ENCODE measurements around the gene KRTAP5-4. TPM values are rescaled to one million over a fixed set of nuclear protein-coding genes. Genes with fewer than 3 reads are reported as not detected.
"Not testable (repeated sequence)": the region's sequence is repeated elsewhere in the genome, so short reads cannot be mapped to it uniquely, and the experiment has no call there.

Gene KRTAP5-4
- total RNA-seq, 2 experiments from 2014 or later = not detected

DNA sequence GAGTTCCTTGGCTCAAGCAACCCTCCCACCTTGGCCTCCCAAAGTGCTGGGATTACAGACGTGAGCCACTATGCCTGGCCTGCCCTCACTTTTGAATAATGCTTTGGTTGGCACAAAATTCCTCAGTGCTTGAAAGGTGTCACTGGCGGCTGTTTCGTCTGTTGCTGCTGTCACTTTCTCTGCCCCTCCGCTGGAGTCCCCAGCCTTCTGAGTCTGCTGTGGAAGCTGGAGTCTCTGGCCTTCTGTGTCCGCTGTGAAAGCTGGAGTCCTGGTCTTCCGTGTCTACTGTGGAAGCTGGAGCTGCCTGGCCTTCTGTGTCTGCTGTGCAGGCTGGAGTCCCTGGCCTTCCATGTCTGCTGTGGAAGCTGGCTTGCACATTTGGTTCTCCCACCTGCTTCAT is 31.9 kb downstream of the KRTAP5-4 start:
- DNase-seq = no peak
- Mint-ChIP-seq H3K36me3 (ENCODE audit: low read depth) (peaks cover 7% of the 10 kb centered on the region), H3K27me3 (ENCODE audit: low read depth) (peaks cover 5% of the 10 kb centered on the region), H3K4me1 (ENCODE audit: low read depth) (peaks cover 14% of the 10 kb centered on the region), H3K4me3 (no peak overlapping the region), H3K9me3 (peaks cover 2% of the 10 kb centered on the region), H3K27ac (no peak overlapping the region)
- intact Hi-C loops (cut with micrococcal nuclease) = no loop called here
- CTCF ChIA-PET = no interaction called here

DNA sequence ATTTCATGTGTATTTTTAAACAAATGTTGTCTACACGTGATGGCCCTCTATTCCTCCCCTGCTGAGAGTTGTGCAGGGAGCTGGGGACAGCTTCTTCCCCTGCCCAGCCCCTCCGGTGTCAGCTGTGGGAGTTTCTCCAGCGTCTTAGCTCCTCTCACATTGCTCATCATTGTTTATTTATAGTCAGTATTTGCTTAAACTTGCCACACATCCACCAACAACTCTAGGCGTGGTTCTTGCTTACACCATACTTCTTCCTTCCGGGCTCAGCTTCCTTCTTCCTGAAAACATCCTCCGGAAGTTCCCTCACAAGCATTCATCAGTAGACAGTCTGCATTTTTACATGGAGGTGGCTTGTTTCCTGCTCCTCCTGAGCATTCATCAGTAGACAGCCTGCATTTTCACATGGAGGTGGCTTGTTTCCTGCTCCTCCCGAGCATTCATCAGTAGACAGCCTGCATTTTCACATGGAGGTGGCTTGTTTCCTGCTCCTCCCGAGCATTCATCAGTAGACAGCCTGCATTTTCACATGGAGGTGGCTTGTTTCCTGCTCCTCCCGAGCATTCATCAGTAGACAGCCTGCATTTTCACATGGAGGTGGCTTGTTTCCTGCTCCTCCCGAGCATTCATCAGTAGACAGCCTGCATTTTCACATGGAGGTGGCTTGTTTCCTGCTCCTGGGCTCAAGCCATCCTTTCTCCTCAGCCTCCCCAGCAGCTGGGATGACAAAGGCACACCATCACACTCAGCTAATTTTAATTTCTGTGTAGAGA is 32.6 kb downstream of the KRTAP5-4 start:
- peak overlapping the region; percentile 89 for H3K27ac Mint-ChIP-seq
- CTCF ChIA-PET = interaction anchor here (0.6 to 2.2 kb wide), 6 partner anchors 10 to 137 kb away, joined by 3 to 12 read pairs (median 3); no protein-coding TSS in a partner anchor
- DNase-seq = peak; percentile 27
- H3K4me1 Mint-ChIP-seq (ENCODE audit: low read depth) = peaks cover 14% of the 10 kb centered on the region
- intact Hi-C loops (cut with micrococcal nuclease); H3K36me3 Mint-ChIP-seq (ENCODE audit: low read depth); H3K9me3 Mint-ChIP-seq; H3K27me3 Mint-ChIP-seq (ENCODE audit: low read depth): not testable (repeated sequence)
- peak overlapping the region; percentile 53 for H3K4me3 Mint-ChIP-seq

DNA sequence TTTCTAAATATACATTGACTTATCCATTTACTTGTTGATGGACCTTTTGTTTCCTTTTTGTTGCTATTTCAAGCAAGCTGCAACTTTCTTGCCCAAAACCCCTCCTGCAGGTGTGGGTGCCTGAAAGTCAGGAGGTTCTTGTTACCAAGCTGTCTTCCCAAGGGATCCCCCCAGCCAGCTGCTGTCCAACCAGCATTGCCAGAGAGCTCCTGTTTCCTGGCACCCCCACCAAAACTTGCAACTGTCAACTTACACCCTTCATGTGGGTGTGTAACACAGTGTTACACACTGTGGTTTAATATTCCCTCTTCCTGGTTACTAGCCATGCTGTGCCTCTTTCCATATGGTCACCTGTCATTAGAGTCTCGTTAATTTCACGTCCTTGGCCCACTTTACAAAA is 35.2 kb downstream of the KRTAP5-4 start:
- Mint-ChIP-seq H3K9me3 (peaks cover 2% of the 10 kb centered on the region), H3K4me1 (ENCODE audit: low read depth) (peaks cover 19% of the 10 kb centered on the region), H3K27ac (no peak overlapping the region), H3K36me3 (ENCODE audit: low read depth) (peaks cover 7% of the 10 kb centered on the region), H3K4me3 (no peak overlapping the region), H3K27me3 (ENCODE audit: low read depth) (peaks cover 11% of the 10 kb centered on the region)
- intact Hi-C loops (cut with micrococcal nuclease) = no loop called here
- DNase-seq = no peak
- CTCF ChIA-PET = interaction anchor here (0.8 to 0.9 kb wide), 2 partner anchors 9 to 12 kb away, joined by 3 read pairs; no protein-coding TSS in a partner anchor

DNA sequence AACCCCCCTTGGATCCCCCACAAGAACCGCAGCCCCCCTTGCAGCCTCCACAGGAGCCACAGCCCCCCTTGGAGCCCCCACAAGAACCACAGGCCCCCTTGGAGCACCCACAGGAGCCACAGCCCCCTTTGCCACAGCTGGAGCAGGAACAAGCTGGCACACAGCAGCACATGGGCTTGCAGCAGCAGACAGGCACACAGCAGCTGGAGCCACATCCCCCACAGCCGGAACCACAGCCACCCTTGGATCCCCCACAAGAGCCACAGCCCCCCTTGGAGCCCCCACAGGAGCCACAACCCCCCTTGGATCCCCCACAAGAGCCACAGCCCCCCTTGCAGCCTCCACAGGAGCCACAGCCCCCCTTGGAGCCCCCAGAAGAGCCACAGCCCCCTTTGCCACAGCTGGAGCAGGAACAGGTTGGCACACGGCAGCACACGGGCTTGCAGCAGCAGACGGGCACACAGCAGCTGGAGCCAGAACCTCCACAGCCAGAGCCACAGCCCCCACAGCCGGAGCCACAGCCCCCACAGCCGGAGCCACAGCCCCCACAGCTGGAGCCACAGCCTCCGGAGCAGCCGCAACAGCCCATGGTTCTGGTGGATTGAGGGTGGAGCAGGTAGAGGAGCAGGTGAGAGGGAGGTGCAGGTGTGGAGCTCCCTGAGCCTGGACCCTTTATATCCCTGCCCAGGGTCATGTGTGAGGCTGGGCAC is 37.1 kb downstream of the KRTAP5-4 start, which contains the start of gene KRTAP5-1:
Gene KRTAP5-1 (minus strand): TSS at position 623 of the 710 bp plus-strand sequence. CDS start 34 bp downstream, at position 589.
- H3K4me3 Mint-ChIP-seq; CTCF ChIA-PET; intact Hi-C loops (cut with micrococcal nuclease); H3K36me3 Mint-ChIP-seq (ENCODE audit: low read depth); H3K9me3 Mint-ChIP-seq; DNase-seq; H3K27ac Mint-ChIP-seq; H3K27me3 Mint-ChIP-seq (ENCODE audit: low read depth): not testable (repeated sequence)
- peaks cover 19% of the 10 kb centered on the region for H3K4me1 Mint-ChIP-seq (ENCODE audit: low read depth)

DNA sequence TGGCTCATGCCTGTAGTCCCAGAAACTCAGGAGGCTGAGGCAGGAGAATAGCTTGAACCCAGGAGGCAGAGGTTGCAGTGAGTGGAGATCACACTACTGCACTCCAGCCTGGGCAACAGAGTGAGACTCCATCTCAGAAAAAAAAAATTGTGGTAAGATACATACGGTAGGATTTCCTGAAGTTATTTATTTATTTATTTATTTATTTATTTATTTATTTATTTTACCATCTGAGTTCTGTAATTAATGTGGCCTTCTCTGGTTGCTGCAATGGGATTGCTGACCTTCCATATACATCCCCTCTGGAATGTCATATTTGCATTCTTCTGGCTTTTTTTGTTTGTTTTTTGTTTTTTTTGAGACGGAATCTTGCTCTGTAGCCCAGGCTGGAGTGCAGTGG is 39.0 kb downstream of the KRTAP5-4 start:
- DNase-seq; H3K4me3 Mint-ChIP-seq; H3K27me3 Mint-ChIP-seq (ENCODE audit: low read depth); H3K27ac Mint-ChIP-seq; H3K9me3 Mint-ChIP-seq; H3K36me3 Mint-ChIP-seq (ENCODE audit: low read depth); intact Hi-C loops (cut with micrococcal nuclease): not testable (repeated sequence)
- CTCF ChIA-PET = interaction anchor here (1.5 kb wide), 1 partner anchor 36 kb away, joined by 5 read pairs; no protein-coding TSS in a partner anchor
- H3K4me1 Mint-ChIP-seq (ENCODE audit: low read depth) = peaks cover 10% of the 10 kb centered on the region

DNA sequence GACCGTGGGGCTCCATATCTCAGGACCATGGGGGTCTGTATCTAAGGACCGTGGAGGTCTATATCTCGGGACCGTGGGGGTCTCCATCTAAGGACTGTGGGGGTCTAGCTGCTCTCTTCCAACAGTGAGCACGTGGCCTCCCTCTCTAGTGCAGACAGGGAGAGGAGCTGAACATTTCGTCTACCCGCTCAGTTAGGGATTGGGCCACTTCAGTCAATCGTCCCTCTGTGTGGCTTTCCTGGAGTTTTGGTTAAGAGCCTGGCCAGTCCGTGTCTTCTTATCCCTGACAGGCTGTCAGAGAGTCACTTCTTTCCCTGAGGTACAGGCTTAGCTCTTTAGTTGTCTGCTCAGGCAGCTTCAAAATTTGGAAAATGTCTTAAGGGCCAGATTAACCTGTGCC is 40.0 kb downstream of the KRTAP5-4 start:
- DNase-seq = no peak
- H3K27ac Mint-ChIP-seq = no peak overlapping the region
- H3K4me3 Mint-ChIP-seq = no peak overlapping the region
- CTCF ChIA-PET = interaction anchor here (1.2 to 1.5 kb wide), 2 partner anchors 14 to 35 kb away, joined by 3 to 5 read pairs; no protein-coding TSS in a partner anchor
- peaks cover 7% of the 10 kb centered on the region for H3K27me3 Mint-ChIP-seq (ENCODE audit: low read depth)
- intact Hi-C loops (cut with micrococcal nuclease) = no loop called here
- H3K4me1 Mint-ChIP-seq (ENCODE audit: low read depth) = peaks cover 10% of the 10 kb centered on the region
- no peaks in the 10 kb centered on the region for H3K36me3 Mint-ChIP-seq (ENCODE audit: low read depth)
- peaks cover 4% of the 10 kb centered on the region for H3K9me3 Mint-ChIP-seq

DNA sequence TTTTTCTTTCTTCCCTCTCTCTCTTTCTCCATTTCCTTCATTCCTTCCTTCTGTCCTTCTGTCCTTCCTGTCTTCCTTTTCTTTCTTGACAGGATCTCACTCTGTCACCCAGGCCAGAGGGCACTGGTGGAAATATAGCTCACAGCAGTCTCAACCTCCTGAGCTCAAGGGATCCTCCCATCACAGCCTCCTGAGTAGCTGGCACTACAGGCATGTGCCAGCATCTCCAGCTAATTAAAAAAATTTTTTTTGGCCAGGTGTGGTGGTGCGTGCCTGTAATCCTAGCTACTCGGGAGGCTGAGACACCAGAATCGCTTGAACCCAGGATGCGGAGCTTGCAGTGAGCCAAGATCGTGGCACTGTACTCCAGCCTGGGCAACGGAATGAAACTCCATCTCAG is 45.1 kb downstream of the KRTAP5-4 start:
- Mint-ChIP-seq H3K4me3 (no peak overlapping the region), H3K27ac (no peak overlapping the region), H3K4me1 (ENCODE audit: low read depth) (peaks cover 9% of the 10 kb centered on the region), H3K36me3 (ENCODE audit: low read depth) (no peaks in the 10 kb centered on the region), H3K27me3 (ENCODE audit: low read depth) (peaks cover 15% of the 10 kb centered on the region), H3K9me3 (peaks cover 4% of the 10 kb centered on the region)
- CTCF ChIA-PET = interaction anchor here (0.6 to 2.5 kb wide), 5 partner anchors 11 to 659 kb away, joined by 3 to 12 read pairs (median 4); no protein-coding TSS in a partner anchor
- no peak for DNase-seq
- intact Hi-C loops (cut with micrococcal nuclease) = no loop called here

DNA sequence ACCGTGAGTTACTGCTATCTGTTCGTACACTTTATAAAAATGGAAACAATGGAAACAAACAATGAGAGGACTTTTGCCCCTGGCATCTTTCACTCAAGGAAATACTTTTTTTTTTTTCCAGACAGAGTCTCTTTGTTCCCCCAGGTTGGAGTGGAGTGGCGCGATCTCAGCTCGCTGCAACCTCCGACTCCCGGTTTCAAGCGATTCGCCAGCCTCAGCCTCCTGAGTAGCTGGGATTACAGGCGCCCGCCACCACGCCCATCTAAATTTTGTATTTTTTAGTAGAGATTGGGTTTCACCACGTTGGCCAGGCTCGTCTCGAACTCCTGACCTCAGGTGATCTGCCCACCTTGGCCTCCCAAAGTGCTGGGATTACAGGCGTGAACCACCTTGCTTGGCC is 46.2 kb downstream of the KRTAP5-4 start:
- intact Hi-C loops (cut with micrococcal nuclease) = loop anchor here (2.0 kb wide), 1 partner anchor 313 kb away; no protein-coding TSS in a partner anchor
- not testable (repeated sequence) for H3K36me3 Mint-ChIP-seq (ENCODE audit: low read depth); H3K9me3 Mint-ChIP-seq; H3K4me3 Mint-ChIP-seq; DNase-seq; H3K27ac Mint-ChIP-seq
- H3K27me3 Mint-ChIP-seq (ENCODE audit: low read depth) = peaks cover 15% of the 10 kb centered on the region
- peaks cover 10% of the 10 kb centered on the region for H3K4me1 Mint-ChIP-seq (ENCODE audit: low read depth)
- CTCF ChIA-PET = interaction anchor here (1.0 to 2.5 kb wide), 12 partner anchors 11 to 462 kb away, joined by 3 to 12 read pairs (median 6); no protein-coding TSS in a partner anchor

DNA sequence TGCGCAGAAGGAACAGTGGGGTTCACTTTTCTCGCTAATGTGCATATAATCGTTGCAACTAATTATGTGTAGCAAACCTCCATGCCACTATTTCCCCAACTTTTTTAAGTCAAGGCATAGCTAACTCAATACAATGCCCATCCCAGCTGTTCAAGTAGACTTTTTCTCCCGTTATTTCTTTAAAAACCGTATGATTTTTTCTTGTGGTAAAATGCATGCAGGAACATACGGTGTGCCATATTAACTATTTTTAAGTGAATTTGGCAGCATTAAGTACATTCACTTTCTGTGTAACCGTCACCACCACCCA is 47.0 kb downstream of the KRTAP5-4 start:
- intact Hi-C loops (cut with micrococcal nuclease) = loop anchor here (1.0 to 5.0 kb wide), 6 partner anchors 29 to 567 kb away; no protein-coding TSS in a partner anchor
- H3K9me3 Mint-ChIP-seq = peaks cover 4% of the 10 kb centered on the region
- no peaks in the 10 kb centered on the region for H3K36me3 Mint-ChIP-seq (ENCODE audit: low read depth)
- H3K27ac Mint-ChIP-seq = no peak overlapping the region
- peaks cover 15% of the 10 kb centered on the region for H3K27me3 Mint-ChIP-seq (ENCODE audit: low read depth)
- H3K4me1 Mint-ChIP-seq (ENCODE audit: low read depth) = peaks cover 16% of the 10 kb centered on the region
- no peak overlapping the region for H3K4me3 Mint-ChIP-seq
- no peak for DNase-seq
- CTCF ChIA-PET = interaction anchor here (0.6 to 3.4 kb wide), 31 partner anchors 10 to 461 kb away, joined by 3 to 56 read pairs (median 4); partner anchors contain the start of genes KRTAP5-2 and KRTAP5-5

DNA sequence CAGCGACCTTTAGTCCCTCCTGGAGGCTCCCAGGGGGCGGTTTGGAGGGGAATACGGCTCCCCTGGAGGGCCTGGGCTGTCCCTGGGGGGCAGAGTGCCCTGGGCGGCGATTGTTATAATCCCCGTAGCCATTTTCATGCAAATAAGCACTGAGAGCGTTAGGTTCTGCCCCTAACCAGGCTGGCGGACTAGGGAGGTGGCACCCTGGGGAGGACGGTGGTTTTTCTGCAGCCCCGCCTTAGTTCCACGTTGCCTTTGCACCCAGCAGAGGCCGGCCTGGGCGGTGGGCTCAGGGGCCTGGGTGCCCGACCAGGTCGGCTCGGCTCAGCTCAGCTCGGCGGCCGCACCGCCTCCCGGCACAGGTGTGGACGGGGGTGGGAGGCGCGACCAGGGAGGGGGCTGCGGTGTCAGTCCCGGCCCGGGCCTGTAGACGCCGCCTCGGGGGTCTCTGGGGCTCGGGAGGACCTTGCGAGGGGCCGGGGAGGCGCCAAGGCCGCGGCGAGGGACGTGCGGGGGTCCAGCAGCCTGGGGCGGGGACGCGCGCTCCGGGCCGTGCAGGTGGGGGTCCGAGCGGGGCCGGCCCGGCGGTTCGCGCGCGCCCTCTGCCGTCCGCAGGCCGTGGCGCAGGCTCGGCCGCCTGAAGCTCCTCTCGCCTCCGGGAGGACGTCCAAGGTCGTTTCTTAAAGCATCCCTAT is 47.6 kb downstream of the KRTAP5-4 start:
- intact Hi-C loops (cut with micrococcal nuclease) = loop anchor here (1.0 to 5.0 kb wide), 6 partner anchors 28 to 568 kb away; no protein-coding TSS in a partner anchor
- Mint-ChIP-seq H3K9me3 (peaks cover 4% of the 10 kb centered on the region), H3K27me3 (ENCODE audit: low read depth) (peaks cover 15% of the 10 kb centered on the region), H3K4me1 (ENCODE audit: low read depth) (peaks cover 18% of the 10 kb centered on the region), H3K4me3 (peak overlapping the region; percentile 24), H3K36me3 (ENCODE audit: low read depth) (no peaks in the 10 kb centered on the region), H3K27ac (no peak overlapping the region)
- CTCF ChIA-PET = interaction anchor here (0.6 to 3.4 kb wide), 33 partner anchors 9 to 369 kb away, joined by 3 to 56 read pairs (median 4); partner anchors contain the start of genes KRTAP5-2 and KRTAP5-5
- DNase-seq = peak; percentile 76

DNA sequence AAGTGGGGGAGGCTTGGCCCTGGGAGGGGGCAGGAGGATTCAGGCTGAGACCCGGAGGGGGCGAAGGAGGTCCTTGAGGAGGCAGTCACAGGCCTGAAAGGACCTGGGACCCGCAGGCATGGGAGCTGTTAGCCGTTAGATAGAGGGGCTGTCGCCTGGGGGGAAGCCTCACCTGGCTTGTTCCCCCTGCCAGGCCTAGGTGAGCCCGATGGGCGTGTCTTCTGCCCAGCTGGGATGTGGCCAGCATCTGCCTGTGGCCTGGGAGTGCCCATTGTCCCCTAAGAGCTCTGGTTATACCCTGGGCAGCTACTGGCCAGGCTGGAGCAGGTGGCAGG is 48.1 kb downstream of the KRTAP5-4 start:
- Mint-ChIP-seq H3K4me1 (ENCODE audit: low read depth) (peaks cover 19% of the 10 kb centered on the region), H3K9me3 (peaks cover 4% of the 10 kb centered on the region), H3K27me3 (ENCODE audit: low read depth) (peaks cover 15% of the 10 kb centered on the region), H3K36me3 (ENCODE audit: low read depth) (no peaks in the 10 kb centered on the region), H3K27ac (no peak overlapping the region), H3K4me3 (peak overlapping the region; percentile 58)
- CTCF ChIA-PET = interaction anchor here (0.8 to 3.4 kb wide), 11 partner anchors 15 to 369 kb away, joined by 3 to 56 read pairs (median 6); no protein-coding TSS in a partner anchor
- intact Hi-C loops (cut with micrococcal nuclease) = loop anchor here (1.0 to 5.0 kb wide), 6 partner anchors 28 to 568 kb away; no protein-coding TSS in a partner anchor
- DNase-seq = no peak

Data from activated naive CD4-positive, alpha-beta T cell treated with anti-CD3 and anti-CD28 coated beads for 36 hours (primary cell).